A549 (cell line): ENCODE results near the gene CAP2.

Source experiments
- CBX2 ChIP-seq: fragments of 200-600 bp; sonication (generic); IDR thresholded peaks from 2 replicates; pipeline ENCODE4 v1.6.1; 2016; ENCODE audit warnings: low read depth, mild to moderate bottlenecking, borderline replicate concordance
- CTCF ChIP-seq: fragments of >200 bp; sonication (Bioruptor Twin); formaldehyde crosslinking; IDR thresholded peaks from 3 replicates; pipeline ENCODE4 v1.5.1; 2016
- EHMT2 ChIP-seq: fragments of 200-600 bp; sonication (generic); IDR thresholded peaks from 2 replicates; pipeline ENCODE4 v1.6.1; 2016; ENCODE audit warnings: antibody characterized with exemption, low read depth, mild to moderate bottlenecking, moderate library complexity
- MAFK ChIP-seq: fragments of 450-650 bp; IDR thresholded peaks from 2 replicates; pipeline ENCODE4 v1.6.1; 2014; ENCODE audit not compliant: partially characterized antibody
- MAX ChIP-seq: IDR thresholded peaks from 2 replicates; pipeline ENCODE4 v1.6.1; 2012
- MYC ChIP-seq: IDR thresholded peaks from 2 replicates; pipeline ENCODE4 v1.6.1; 2012; ENCODE audit warnings: mild to moderate bottlenecking, inconsistent platforms, low read length, improper control_type of control experiment, borderline replicate concordance
- PBX3 ChIP-seq: IDR thresholded peaks from 2 replicates; pipeline ENCODE4 v1.6.1; 2012
- POLR2A ChIP-seq: IDR thresholded peaks from 2 replicates; pipeline ENCODE4 v1.6.1; 2012; ENCODE audit warnings: mild to moderate bottlenecking, low read length
- POLR2AphosphoS2 ChIP-seq: conservative IDR thresholded peaks from 2 replicates; pipeline ENCODE4 v1.6.1; 2012; ENCODE audit warnings: low read length, improper control_type of control experiment, inconsistent platforms
- RAD21 ChIP-seq, 2 experiments: fragments of >200 bp in 1 of 2; sonication (Bioruptor Twin) in 1 of 2; formaldehyde crosslinking in 1 of 2; IDR thresholded peaks in 1 of 2; conservative IDR thresholded peaks in 1 of 2; 2 replicates in 1 of 2; 3 replicates in 1 of 2; pipeline ENCODE4 v1.6.1; 2012 to 2018; ENCODE audit warnings: inconsistent platforms in 1 of 2
- RFX5 ChIP-seq: fragments of 450-650 bp; IDR thresholded peaks from 2 replicates; pipeline ENCODE4 v1.7.1; 2014; ENCODE audit warnings: antibody characterized with exemption, mild to moderate bottlenecking, moderate library complexity
- TFCP2L1 ChIP-seq: fragments of 250-450 bp; sonication (Bioruptor Pico); IDR thresholded peaks from 2 replicates; pipeline ENCODE4 v1.5.0; 2021; ENCODE audit warnings: mild to moderate bottlenecking
- TP53 ChIP-seq: fragments of 250-450 bp; sonication (Bioruptor Pico); IDR thresholded peaks from 2 replicates; pipeline ENCODE4 v1.5.0; 2021; ENCODE audit warnings: mild to moderate bottlenecking, moderate library complexity

- TF ChIP-seq CTCF (no peak), RFX5 (no peak), POLR2AphosphoS2 (no peak), POLR2A (no peak), CBX2 (no peak), EHMT2 (no peak), TFCP2L1 (CRISPR knock-in tag) (no peak), PBX3 (no peak), MAX (no peak), TP53 (CRISPR knock-in tag) (no peak), RAD21 (conservative IDR thresholded peaks at IDR 0.05 in 1 of 2, IDR thresholded peaks at IDR 0.05 in 1 of 2) (no peak), MYC (no peak), MAFK (no peak)
Measured at GRCh38 chr6:17358515-17358914, 34.9 kb upstream of the CAP2 start.
